OCI-M2 (cell line): ENCODE measurements around the gene FARS2.
"Not testable (repeated sequence)": the region's sequence is repeated elsewhere in the genome, so short reads cannot be mapped to it uniquely, and the experiment has no call there.

ENCODE experiments used
- DNase-seq: peaks from one replicate; lab custom pipeline; 2025; ENCODE audit not compliant: unreplicated experiment; lab: John Stamatoyannopoulos, UW

The FARS2 gene

GRCh38 chr6:5772408-5773120 lies 511.3 kb downstream of the FARS2 start:
- DNase-seq = no peak

GRCh38 chr6:5776104-5776503 lies 514.8 kb downstream of the FARS2 start:
- DNase-seq = no peak

- DNase-seq = no peak
These were observed 515.5 kb downstream of the FARS2 start for GRCh38 chr6:5776706-5777390.

- DNase-seq = no peak
These were observed 517.1 kb downstream of the FARS2 start for GRCh38 chr6:5778317-5778857.

GRCh38 chr6:5778906-5779305 lies 517.6 kb downstream of the FARS2 start:
- DNase-seq = no peak

GRCh38 chr6:5781019-5781418 lies 519.7 kb downstream of the FARS2 start:
- no peak for DNase-seq

- DNase-seq = no peak
These were observed 520.7 kb downstream of the FARS2 start for GRCh38 chr6:5781966-5782556.

GRCh38 chr6:5782783-5783547 lies 521.7 kb downstream of the FARS2 start:
- no peak for DNase-seq

GRCh38 chr6:5783584-5784089 lies 522.3 kb downstream of the FARS2 start:
- no peak for DNase-seq

- no peak for DNase-seq
These were observed 523.9 kb downstream of the FARS2 start for GRCh38 chr6:5785249-5785648.

GRCh38 chr6:5786321-5786968 lies 525.1 kb downstream of the FARS2 start:
- no peak for DNase-seq

- no peak for DNase-seq
These were observed 525.8 kb downstream of the FARS2 start for GRCh38 chr6:5786969-5787720.

GRCh38 chr6:5789426-5789825 lies 528.1 kb downstream of the FARS2 start:
- DNase-seq = not testable (repeated sequence)

- not testable (repeated sequence) for DNase-seq
These were observed 535.2 kb downstream of the FARS2 start for GRCh38 chr6:5796555-5796954.

- not testable (repeated sequence) for DNase-seq
These were observed 545.1 kb downstream of the FARS2 start for GRCh38 chr6:5806406-5806805.

GRCh38 chr6:5809450-5809849 lies 548.1 kb downstream of the FARS2 start:
- DNase-seq = no peak

GRCh38 chr6:5811997-5812396 lies 550.7 kb downstream of the FARS2 start:
- no peak for DNase-seq

- no peak for DNase-seq
These were observed 552.3 kb downstream of the FARS2 start for GRCh38 chr6:5813625-5814027.

GRCh38 chr6:5814116-5814515 lies 552.8 kb downstream of the FARS2 start:
- no peak for DNase-seq

GRCh38 chr6:5814901-5815300 lies 553.6 kb downstream of the FARS2 start:
- no peak for DNase-seq
